Effector memory CD8-positive, alpha-beta T cell (primary cell): Measurements from ENCODE around the gene TSHZ3.

Experiments
- ATAC-seq: fragments of 150-1000 bp; cut with Tn5 transposase; replicated peaks from 2 replicates; pipeline ENCODE4 v1.10.0; 2021; ENCODE audit warnings: mild to moderate bottlenecking, moderate library complexity
- DNase-seq, 3 experiments: peaks; one replicate each; pipeline ENCODE4 v3.0.0; 2021
- H3K27ac Mint-ChIP-seq, 2 donors: one replicate each; pipeline ENCODE4 v1.8.0; 2022; ENCODE audit warnings: mild to moderate bottlenecking in 2 of 2, mixed read lengths in 2 of 2, moderate library complexity in 2 of 2
- H3K27me3 Mint-ChIP-seq, 2 donors: one replicate each; pipeline ENCODE4 v1.8.0; 2022; ENCODE audit warnings: mixed read lengths in 2 of 2
- H3K36me3 Mint-ChIP-seq: one replicate; pipeline ENCODE4 v1.8.0; 2022; ENCODE audit warnings: mild to moderate bottlenecking, moderate library complexity, mixed read lengths; ENCODE audit not compliant: insufficient read depth
- H3K4me1 Mint-ChIP-seq, 2 donors: one replicate each; pipeline ENCODE4 v1.8.0; 2022; ENCODE audit warnings: low read depth in 2 of 2, mixed read lengths in 2 of 2
- H3K4me3 Mint-ChIP-seq, 2 donors: one replicate each; pipeline ENCODE4 v1.8.0; 2022; ENCODE audit warnings: mild to moderate bottlenecking in 2 of 2, mixed read lengths in 2 of 2, moderate library complexity in 2 of 2
- H3K9me3 Mint-ChIP-seq, 2 donors: one replicate each; pipeline ENCODE4 v1.8.0; 2022; ENCODE audit warnings: mixed read lengths in 2 of 2

The TSHZ3 gene

DNA sequence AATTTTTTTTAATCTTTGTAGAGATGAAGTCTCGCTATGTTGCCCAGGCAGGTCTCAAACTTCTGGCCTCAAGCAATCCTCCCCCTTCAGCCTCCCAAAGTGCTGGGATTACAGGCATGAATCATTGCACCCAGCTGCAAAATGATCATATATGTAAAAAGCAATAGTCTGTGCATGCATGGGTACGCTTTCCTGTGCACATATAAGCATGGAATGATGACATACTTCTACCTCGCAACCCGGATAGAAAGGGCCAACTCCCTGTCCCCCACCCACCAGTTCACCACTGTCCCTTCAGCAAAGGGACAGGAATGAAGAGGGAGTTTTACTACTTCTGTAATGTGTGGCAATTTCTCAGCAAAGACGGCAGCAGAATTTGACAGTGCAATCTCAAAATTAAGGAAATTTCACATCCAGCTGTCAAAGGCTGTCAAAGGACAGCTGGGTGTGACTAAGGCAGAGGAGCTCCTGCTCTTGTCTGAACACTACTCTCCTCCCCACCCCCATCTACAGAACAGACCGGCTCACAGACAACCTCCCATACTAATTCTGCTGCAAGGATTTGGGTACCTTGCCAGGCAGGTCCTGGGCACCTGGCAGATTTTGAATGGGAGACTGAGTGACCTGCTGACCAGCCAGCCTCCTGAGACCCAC lies 95.6 kb downstream of the TSHZ3 start:
- ATAC-seq (no peak), DNase-seq (no peak)
- peaks cover 23 to 45% of the 10 kb centered on the region in 2 donors for H3K27me3 Mint-ChIP-seq
- no peak overlapping the region for H3K4me3 Mint-ChIP-seq
- no peaks in the 10 kb centered on the region for H3K4me1 Mint-ChIP-seq
- H3K36me3 Mint-ChIP-seq = no peaks in the 10 kb centered on the region
- no peak overlapping the region for H3K27ac Mint-ChIP-seq
- H3K9me3 Mint-ChIP-seq = no peaks in the 10 kb centered on the region

DNA sequence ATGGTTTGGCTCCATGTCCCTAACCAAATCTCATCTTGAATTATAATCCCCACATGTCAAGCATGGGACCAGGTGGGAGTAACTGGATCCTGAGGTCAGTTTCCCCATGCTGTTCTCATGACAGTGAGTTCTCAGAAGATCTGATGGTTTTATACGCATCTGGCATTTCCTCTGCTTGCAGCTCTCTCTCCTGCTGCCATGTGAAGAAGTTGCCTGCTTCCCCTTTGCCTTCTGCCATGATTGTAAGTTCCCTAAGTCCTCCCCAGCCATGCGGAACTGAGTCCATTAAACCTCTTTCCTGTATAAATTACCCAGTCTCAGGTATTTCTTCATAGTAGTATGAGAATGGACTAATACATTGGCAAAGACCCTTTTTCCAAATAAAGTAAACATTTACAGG lies 96.8 kb downstream of the TSHZ3 start:
- Mint-ChIP-seq H3K27me3 (peaks cover 12 to 42% of the 10 kb centered on the region in 2 donors), H3K9me3 (no peaks in the 10 kb centered on the region), H3K36me3 (no peaks in the 10 kb centered on the region), H3K4me3 (no peak overlapping the region), H3K27ac (no peak overlapping the region), H3K4me1 (no peaks in the 10 kb centered on the region)
- ATAC-seq = no peak
- no peak for DNase-seq

DNA sequence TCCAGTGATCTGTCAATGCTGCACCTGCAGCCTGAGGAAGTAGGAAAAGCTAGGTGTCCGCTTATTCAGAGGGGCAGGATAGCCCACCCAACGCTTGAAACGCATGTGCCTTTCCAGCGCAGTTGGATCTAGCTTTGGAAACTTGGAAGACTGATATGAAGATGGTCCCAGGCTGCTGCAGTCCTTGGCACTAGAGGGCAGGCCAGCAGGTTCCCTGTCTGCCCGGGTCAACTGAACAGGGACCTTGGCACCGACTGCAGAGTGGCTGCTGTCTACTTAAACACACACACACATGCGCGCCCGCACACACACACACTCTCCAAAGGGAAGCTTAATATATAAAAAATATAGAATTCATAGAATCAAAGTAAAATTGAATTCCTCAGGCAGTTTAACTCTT lies 100.0 kb downstream of the TSHZ3 start:
- Mint-ChIP-seq H3K4me3 (no peak overlapping the region), H3K36me3 (no peaks in the 10 kb centered on the region), H3K9me3 (no peaks in the 10 kb centered on the region), H3K4me1 (no peaks in the 10 kb centered on the region), H3K27me3 (peaks cover 10 to 38% of the 10 kb centered on the region in 2 donors), H3K27ac (no peak overlapping the region)
- ATAC-seq (no peak), DNase-seq (no peak)

DNA sequence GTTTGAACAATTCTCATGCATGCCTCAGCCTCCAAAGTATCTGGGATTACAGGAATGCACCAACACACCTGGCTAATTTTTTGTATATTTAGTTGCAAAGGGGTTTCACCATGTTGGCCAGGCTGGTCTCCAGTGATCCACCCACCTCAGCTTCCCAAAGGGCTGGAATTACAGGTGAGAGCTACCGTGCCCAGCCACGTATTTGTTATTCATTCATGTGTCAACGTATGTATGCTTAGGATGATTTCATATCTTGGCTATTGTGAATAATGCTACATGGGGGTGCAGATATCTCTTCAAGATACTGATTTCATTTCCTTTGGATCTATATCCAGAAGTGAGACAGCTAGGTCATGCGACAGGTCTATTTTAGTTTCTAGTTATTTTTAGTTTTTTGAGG lies 113.4 kb downstream of the TSHZ3 start:
- no peak overlapping the region for H3K27ac Mint-ChIP-seq
- no peak overlapping the region for H3K4me3 Mint-ChIP-seq
- H3K9me3 Mint-ChIP-seq = no peaks in the 10 kb centered on the region
- peaks cover 0 to 34% of the 10 kb centered on the region in 2 donors for H3K27me3 Mint-ChIP-seq
- ATAC-seq = no peak
- no peaks in the 10 kb centered on the region for H3K4me1 Mint-ChIP-seq
- no peaks in the 10 kb centered on the region for H3K36me3 Mint-ChIP-seq
- DNase-seq = no peak

DNA sequence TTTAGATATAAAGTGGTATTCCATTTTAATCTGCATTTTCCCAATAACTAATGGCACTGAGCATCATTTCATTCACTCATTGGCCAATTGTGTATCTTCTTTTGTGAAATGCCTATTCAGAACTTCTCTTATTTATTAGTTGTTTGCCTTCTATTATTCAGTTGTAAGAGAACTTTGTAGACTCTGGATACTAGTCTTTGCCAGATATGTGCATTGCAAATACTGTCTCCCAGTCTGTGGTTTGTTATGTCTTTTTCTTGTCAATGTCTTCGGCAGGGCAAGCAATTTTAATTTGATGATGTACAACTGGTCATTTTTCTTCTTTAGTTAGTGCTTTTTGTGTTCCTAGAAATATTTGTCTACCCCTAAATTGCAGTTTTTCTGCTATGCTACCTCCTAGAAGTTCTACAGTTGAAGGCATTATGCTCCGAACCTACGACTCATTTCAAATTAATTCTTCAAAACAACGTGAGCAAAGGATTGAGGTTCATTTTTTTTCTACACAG lies 115.9 kb downstream of the TSHZ3 start:
- Mint-ChIP-seq H3K36me3 (no peaks in the 10 kb centered on the region), H3K4me1 (no peaks in the 10 kb centered on the region), H3K27ac (no peak overlapping the region), H3K9me3 (no peaks in the 10 kb centered on the region), H3K27me3 (peaks cover 0 to 29% of the 10 kb centered on the region in 2 donors), H3K4me3 (no peak overlapping the region)
- no peak for DNase-seq
- no peak for ATAC-seq

DNA sequence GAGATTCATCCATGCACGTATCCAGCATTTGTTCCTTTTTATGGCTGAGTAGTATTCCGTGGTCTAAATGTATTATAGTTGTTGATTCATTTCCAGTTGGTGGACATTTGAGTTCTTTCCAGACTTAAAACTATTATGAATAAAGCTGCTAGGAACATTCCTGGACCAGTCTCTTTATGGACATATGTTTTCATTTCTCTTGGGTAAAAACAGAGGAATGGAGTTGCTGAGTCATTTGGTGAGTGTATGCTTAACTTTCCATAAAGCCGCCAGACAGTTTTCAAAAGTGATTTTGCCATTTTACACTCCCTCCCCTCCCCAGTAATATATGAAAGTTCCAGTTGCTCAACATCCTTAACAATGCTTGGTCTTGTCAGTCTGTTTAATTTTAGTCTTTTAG lies 116.4 kb downstream of the TSHZ3 start:
- DNase-seq (no peak), ATAC-seq (no peak)
- no peak overlapping the region for H3K27ac Mint-ChIP-seq
- peaks cover 0 to 25% of the 10 kb centered on the region in 2 donors for H3K27me3 Mint-ChIP-seq
- H3K9me3 Mint-ChIP-seq = no peaks in the 10 kb centered on the region
- no peak overlapping the region for H3K4me3 Mint-ChIP-seq
- no peaks in the 10 kb centered on the region for H3K4me1 Mint-ChIP-seq
- H3K36me3 Mint-ChIP-seq = no peaks in the 10 kb centered on the region

DNA sequence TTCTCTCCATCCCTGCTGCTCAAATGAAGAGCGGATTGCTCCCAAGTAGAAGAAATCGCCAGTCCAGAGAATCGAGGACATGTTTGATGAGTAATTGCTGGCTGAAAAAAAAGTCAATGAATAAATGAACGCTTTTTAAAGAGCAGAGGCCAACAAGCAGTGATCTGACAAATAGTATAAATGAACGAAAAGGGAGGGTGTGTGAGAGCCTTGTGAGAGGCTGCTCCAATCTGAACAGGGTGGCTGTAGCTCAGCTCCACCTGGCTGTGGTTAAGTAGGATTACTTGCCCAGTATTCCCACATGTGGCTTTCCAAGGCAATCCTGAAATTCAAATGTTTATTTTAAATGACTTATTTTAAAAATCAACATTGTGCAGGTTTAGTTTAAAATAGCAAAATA lies 117.1 kb downstream of the TSHZ3 start:
- DNase-seq (no peak), ATAC-seq (no peak)
- Mint-ChIP-seq H3K4me1 (no peaks in the 10 kb centered on the region), H3K27ac (no peak overlapping the region), H3K9me3 (no peaks in the 10 kb centered on the region), H3K27me3 (peaks cover 0 to 25% of the 10 kb centered on the region in 2 donors), H3K4me3 (no peak overlapping the region), H3K36me3 (no peaks in the 10 kb centered on the region)

DNA sequence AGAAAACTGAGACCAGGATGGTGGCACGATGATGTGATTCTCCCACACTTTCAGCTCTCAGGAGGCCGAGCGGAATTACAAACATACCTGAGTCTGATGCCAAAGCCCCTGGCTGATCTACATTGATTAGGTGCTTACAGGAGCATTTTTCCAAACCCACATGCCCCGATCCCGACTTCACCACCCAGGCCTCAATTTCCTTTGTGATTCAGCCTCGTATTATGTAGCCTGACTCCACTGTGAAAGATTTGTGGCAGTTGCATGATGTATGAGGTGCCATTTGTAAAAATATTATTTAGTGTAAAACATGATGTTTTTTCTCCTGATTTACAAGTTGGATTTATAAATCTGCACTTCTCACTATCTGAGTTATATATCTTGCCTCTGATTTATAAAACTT lies 118.0 kb downstream of the TSHZ3 start:
- Mint-ChIP-seq H3K9me3 (no peaks in the 10 kb centered on the region), H3K27me3 (peaks cover 0 to 25% of the 10 kb centered on the region in 2 donors), H3K4me3 (no peak overlapping the region), H3K36me3 (no peaks in the 10 kb centered on the region), H3K4me1 (no peaks in the 10 kb centered on the region), H3K27ac (no peak overlapping the region)
- ATAC-seq = no peak
- no peak for DNase-seq

DNA sequence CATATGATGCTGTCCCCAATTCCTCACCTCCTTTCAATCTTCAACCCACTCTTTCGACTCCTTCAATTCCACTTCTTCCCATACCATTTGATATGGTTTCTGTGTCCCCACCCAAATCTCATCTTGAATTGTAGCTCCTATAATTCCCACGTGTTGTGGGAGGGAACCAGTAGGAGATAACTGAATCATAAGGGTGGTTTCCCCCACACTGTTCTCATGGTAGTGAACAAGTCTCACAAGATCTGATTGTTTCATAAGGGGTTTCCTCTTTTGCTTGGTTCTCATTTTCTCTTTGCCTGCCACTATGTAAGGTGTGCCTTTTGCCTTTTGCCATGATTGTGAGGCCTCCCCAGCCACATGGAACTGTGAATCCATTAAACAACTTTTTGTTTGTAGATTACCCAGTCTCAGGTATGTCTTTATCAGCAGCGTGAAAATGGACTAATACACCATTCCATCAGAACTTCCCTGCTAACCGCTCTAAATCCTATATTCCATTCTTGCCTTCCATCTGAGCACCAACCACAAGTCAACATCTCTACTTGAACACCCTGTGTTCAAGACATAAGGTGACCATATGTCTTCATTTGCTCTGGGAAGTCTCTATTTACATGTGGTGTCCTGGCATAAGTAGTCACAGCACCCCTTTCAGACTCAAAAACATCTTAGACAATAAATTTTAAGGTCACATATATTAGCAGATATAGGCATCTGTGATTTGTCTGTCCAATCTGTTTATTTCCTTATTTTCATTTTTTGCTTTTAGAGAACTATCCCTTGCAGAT lies 122.9 kb downstream of the TSHZ3 start:
- H3K4me3 Mint-ChIP-seq = no peak overlapping the region

More for the DNA sequence above, 122.9 kb downstream of the TSHZ3 start:
- Mint-ChIP-seq H3K9me3 (no peaks in the 10 kb centered on the region), H3K4me1 (no peaks in the 10 kb centered on the region), H3K27ac (no peak overlapping the region), H3K27me3 (no peaks in the 10 kb centered on the region), H3K36me3 (no peaks in the 10 kb centered on the region)
- no peak for DNase-seq
- no peak for ATAC-seq
